ENCODE measurements around the gene PTPN5.

PTPN5 gene

GRCh38 chr11:18790883-18791206 lies 753 bp downstream of the PTPN5 start:
- peaks cover 93% of the 10 kb centered on the region for H3K27me3 ChIP-seq

GRCh38 chr11:18789942-18790341 lies 1.7 kb downstream of the PTPN5 start:
- Histone ChIP-seq H3K36me3 (no peaks in the 10 kb centered on the region), H3K27ac (no peak overlapping the region), H3K9me3 (no peaks in the 10 kb centered on the region), H3K27me3 (peaks cover 84% of the 10 kb centered on the region), H3K4me1 (ENCODE audit: control insufficient read depth in 1 of 2, insufficient read depth in 1 of 2, low read depth in 1 of 2, low read length in 1 of 2) (no peaks in the 10 kb centered on the region), H3K4me3 (ENCODE audit: low read depth in 1 of 2, low read length in 1 of 2) (no peak overlapping the region)
- no peak for TF ChIP-seq CTCF (IDR thresholded peaks at IDR 0.05)

More at GRCh38 chr11:18790883-18791206, 753 bp downstream of the PTPN5 start:
- Histone ChIP-seq H3K9me3 (no peaks in the 10 kb centered on the region), H3K36me3 (no peaks in the 10 kb centered on the region), H3K4me3 (ENCODE audit: low read depth in 1 of 2, low read length in 1 of 2) (no peak overlapping the region), H3K4me1 (ENCODE audit: control insufficient read depth in 1 of 2, insufficient read depth in 1 of 2, low read depth in 1 of 2, low read length in 1 of 2) (no peaks in the 10 kb centered on the region), H3K27ac (no peak overlapping the region)
- TF ChIP-seq CTCF (IDR thresholded peaks at IDR 0.05): no peak

GRCh38 chr11:18785411-18785810 lies 6.2 kb downstream of the PTPN5 start:
- Histone ChIP-seq H3K4me3 (ENCODE audit: low read depth in 1 of 2, low read length in 1 of 2) (no peak overlapping the region), H3K9me3 (no peaks in the 10 kb centered on the region), H3K4me1 (ENCODE audit: control insufficient read depth in 1 of 2, insufficient read depth in 1 of 2, low read depth in 1 of 2, low read length in 1 of 2) (no peaks in the 10 kb centered on the region), H3K27me3 (peaks cover 39% of the 10 kb centered on the region), H3K36me3 (no peaks in the 10 kb centered on the region), H3K27ac (no peak overlapping the region)
- TF ChIP-seq CTCF (IDR thresholded peaks at IDR 0.05): no peak

GRCh38 chr11:18780896-18781295 lies 10.7 kb downstream of the PTPN5 start:
- TF ChIP-seq CTCF (IDR thresholded peaks at IDR 0.05): no peak
- H3K4me3 ChIP-seq (ENCODE audit: low read depth in 1 of 2, low read length in 1 of 2): no peak overlapping the region
- H3K36me3 ChIP-seq: no peaks in the 10 kb centered on the region
- no peak overlapping the region for H3K27ac ChIP-seq
- H3K27me3 ChIP-seq: no peaks in the 10 kb centered on the region
- H3K4me1 ChIP-seq (ENCODE audit: control insufficient read depth in 1 of 2, insufficient read depth in 1 of 2, low read depth in 1 of 2, low read length in 1 of 2): no peaks in the 10 kb centered on the region
- H3K9me3 ChIP-seq: no peaks in the 10 kb centered on the region

GRCh38 chr11:18780329-18780728 lies 11.3 kb downstream of the PTPN5 start:
- Histone ChIP-seq H3K4me3 (ENCODE audit: low read depth in 1 of 2, low read length in 1 of 2) (no peak overlapping the region), H3K4me1 (ENCODE audit: control insufficient read depth in 1 of 2, insufficient read depth in 1 of 2, low read depth in 1 of 2, low read length in 1 of 2) (no peaks in the 10 kb centered on the region), H3K9me3 (no peaks in the 10 kb centered on the region), H3K27me3 (no peaks in the 10 kb centered on the region), H3K27ac (no peak overlapping the region), H3K36me3 (no peaks in the 10 kb centered on the region)
- no peak for TF ChIP-seq CTCF (IDR thresholded peaks at IDR 0.05)

GRCh38 chr11:18778468-18778867 lies 13.1 kb downstream of the PTPN5 start:
- H3K4me1 ChIP-seq (ENCODE audit: control insufficient read depth in 1 of 2, insufficient read depth in 1 of 2, low read depth in 1 of 2, low read length in 1 of 2): no peaks in the 10 kb centered on the region
- no peaks in the 10 kb centered on the region for H3K27me3 ChIP-seq
- H3K36me3 ChIP-seq: no peaks in the 10 kb centered on the region
- H3K9me3 ChIP-seq: no peaks in the 10 kb centered on the region
- no peak for TF ChIP-seq CTCF (IDR thresholded peaks at IDR 0.05)
- no peak overlapping the region for H3K27ac ChIP-seq
- no peak overlapping the region for H3K4me3 ChIP-seq (ENCODE audit: low read depth in 1 of 2, low read length in 1 of 2)
